Measurements from ENCODE around the gene CLDN6.
A peak's percentile ranks its signal among the peaks of the same experiment; 100 is the strongest.

The CLDN6 gene

GRCh38 chr16:3017794-3018506 lies at the start of gene CLDN6:
Gene CLDN6 (minus strand): TSS chr16:3018183. CDS start chr16:3016021, 2,162 bp downstream.
- Histone ChIP-seq H3K27me3 (ENCODE audit: low read depth, low read length) (no peaks in the 10 kb centered on the region), H3K27ac (ENCODE audit: low read length) (no peak within 1 kb of the TSS), H3K4me2 (ENCODE audit: low read length) (no peak within 1 kb of the TSS), H4K20me1 (ENCODE audit: insufficient read depth, low read length) (no peaks in the 10 kb centered on the region), H3K9ac (ENCODE audit: low read length) (no peak within 1 kb of the TSS), H2AFZ (ENCODE audit: low read depth, low read length) (no peak within 1 kb of the TSS), H3K36me3 (replicated peaks; ENCODE audit: low read depth, low read length) (no peaks in the 10 kb centered on the region), H3K4me1 (ENCODE audit: low read length) (peaks cover 27% of the 10 kb centered on the region), H3K79me2 (ENCODE audit: low read length) (no peaks in the 10 kb centered on the region), H3K4me3 (ENCODE audit: low read length) (no peak within 1 kb of the TSS), H3K9me3 (ENCODE audit: insufficient read depth, low read length) (no peaks in the 10 kb centered on the region)
- no peak for TF ChIP-seq EZH2phosphoT487 (IDR thresholded peaks at IDR 0.05; ENCODE audit: low read depth)
- 0 out of 2 replicates have a peak, but pooled peaks have one; percentile 11 for TF ChIP-seq CTCF (IDR thresholded peaks at IDR 0.05; ENCODE audit: low read depth, low read length)

- Histone ChIP-seq H3K9ac (ENCODE audit: low read length) (no peak overlapping the region), H3K9me3 (ENCODE audit: insufficient read depth, low read length) (no peaks in the 10 kb centered on the region), H3K4me3 (ENCODE audit: low read length) (no peak overlapping the region), H3K4me2 (ENCODE audit: low read length) (0 out of 2 replicates have a peak overlapping the region, but pooled peaks have one; percentile 48), H3K27me3 (ENCODE audit: low read depth, low read length) (no peaks in the 10 kb centered on the region), H3K36me3 (replicated peaks; ENCODE audit: low read depth, low read length) (no peaks in the 10 kb centered on the region), H3K4me1 (ENCODE audit: low read length) (peaks cover 15% of the 10 kb centered on the region), H3K27ac (ENCODE audit: low read length) (no peak overlapping the region), H4K20me1 (ENCODE audit: insufficient read depth, low read length) (no peaks in the 10 kb centered on the region), H2AFZ (ENCODE audit: low read depth, low read length) (no peak overlapping the region), H3K79me2 (ENCODE audit: low read length) (no peaks in the 10 kb centered on the region)
- no peak for TF ChIP-seq CTCF (IDR thresholded peaks at IDR 0.05; ENCODE audit: low read depth, low read length)
These were observed 48.4 kb upstream of the CLDN6 start for GRCh38 chr16:3066440-3066748.

- peak overlapping the region; percentile 48 for H3K4me2 ChIP-seq (ENCODE audit: low read length)
- H2AFZ ChIP-seq (ENCODE audit: low read depth, low read length), result peak overlapping the region; percentile 68
- no peaks in the 10 kb centered on the region for H4K20me1 ChIP-seq (ENCODE audit: insufficient read depth, low read length)
- no peak for TF ChIP-seq CTCF (IDR thresholded peaks at IDR 0.05; ENCODE audit: low read depth, low read length)
- no peak for TF ChIP-seq EZH2phosphoT487 (IDR thresholded peaks at IDR 0.05; ENCODE audit: low read depth)
- no peak overlapping the region for H3K27ac ChIP-seq (ENCODE audit: low read length)
- H3K79me2 ChIP-seq (ENCODE audit: low read length), result no peaks in the 10 kb centered on the region
- peak overlapping the region; percentile 38; the same call in 1 of the 2 replicates for H3K9ac ChIP-seq (ENCODE audit: low read length)
- no peaks in the 10 kb centered on the region for H3K36me3 ChIP-seq (replicated peaks; ENCODE audit: low read depth, low read length)
- H3K9me3 ChIP-seq (ENCODE audit: insufficient read depth, low read length), result no peaks in the 10 kb centered on the region
- peaks cover 15% of the 10 kb centered on the region for H3K4me1 ChIP-seq (ENCODE audit: low read length)
- peak overlapping the region; percentile 47 for H3K4me3 ChIP-seq (ENCODE audit: low read length)
- H3K27me3 ChIP-seq (ENCODE audit: low read depth, low read length), result no peaks in the 10 kb centered on the region
These were observed 47.9 kb upstream of the CLDN6 start for GRCh38 chr16:3065742-3066439.

GRCh38 chr16:3065069-3065741 lies 47.2 kb upstream of the CLDN6 start, which contains the start of gene IL32:
Gene IL32 (plus strand): TSS chr16:3065640. CDS start chr16:3065812, 172 bp downstream.
- H4K20me1 ChIP-seq (ENCODE audit: insufficient read depth, low read length), result no peaks in the 10 kb centered on the region
- H2AFZ ChIP-seq (ENCODE audit: low read depth, low read length), result peak within 1 kb of the TSS; percentile 68
- peak within 1 kb of the TSS; percentile 38; the same call in 1 of the 2 replicates for H3K9ac ChIP-seq (ENCODE audit: low read length)
- H3K79me2 ChIP-seq (ENCODE audit: low read length), result no peaks in the 10 kb centered on the region
- TF ChIP-seq CTCF (IDR thresholded peaks at IDR 0.05; ENCODE audit: low read depth, low read length) (no peak), EZH2phosphoT487 (IDR thresholded peaks at IDR 0.05; ENCODE audit: low read depth) (no peak)
- peaks cover 15% of the 10 kb centered on the region for H3K4me1 ChIP-seq (ENCODE audit: low read length)
- peak within 1 kb of the TSS; percentile 48 for H3K4me2 ChIP-seq (ENCODE audit: low read length)
- no peak within 1 kb of the TSS for H3K27ac ChIP-seq (ENCODE audit: low read length)
- peaks cover 4% of the 10 kb centered on the region; the same call in 1 of the 2 replicates for H3K27me3 ChIP-seq (ENCODE audit: low read depth, low read length)
- H3K4me3 ChIP-seq (ENCODE audit: low read length), result peak within 1 kb of the TSS; percentile 47
- no peaks in the 10 kb centered on the region for H3K36me3 ChIP-seq (replicated peaks; ENCODE audit: low read depth, low read length)
- H3K9me3 ChIP-seq (ENCODE audit: insufficient read depth, low read length), result no peaks in the 10 kb centered on the region

Measured in OCI-LY3 (cell line).